SU-DHL-6 (cell line): ENCODE data around the gene MAP4K5.

Experiments
- H2AFZ ChIP-seq: fragments of 200-600 bp; sonication (generic); 2 replicates; pipeline ENCODE4 v1.6.1; 2014; ENCODE audit warnings: low read depth, mild to moderate bottlenecking, moderate library complexity, mixed read lengths, antibody characterized with exemption, low read length; ENCODE audit not compliant: severe bottlenecking
- H3F3A ChIP-seq: fragments of 200-600 bp; shearing (Covaris generic); 2 replicates; pipeline ENCODE4 v1.6.0; 2016; ENCODE audit warnings: antibody characterized with exemption, mild to moderate bottlenecking; ENCODE audit not compliant: insufficient read depth
- H3K27ac ChIP-seq: fragments of 200-600 bp; sonication (generic); 2 replicates; pipeline ENCODE4 v1.5.1; 2016; ENCODE audit warnings: low read depth, mild to moderate bottlenecking, low read length, moderate library complexity, mixed read lengths
- H3K27me3 ChIP-seq: fragments of 200-600 bp; sonication (generic), shearing (Covaris generic); 2 replicates; pipeline ENCODE4 v1.6.0; 2014; ENCODE audit warnings: mild to moderate bottlenecking, low read length
- H3K36me3 ChIP-seq: fragments of 200-600 bp; sonication (generic); 2 replicates; pipeline ENCODE4 v1.6.1; 2014; ENCODE audit warnings: mild to moderate bottlenecking, low read length, mixed read lengths
- H3K4me2 ChIP-seq: fragments of 300-600, 200-600 bp; shearing (Covaris generic), sonication (generic); 2 replicates; pipeline ENCODE4 v1.6.0; 2014; ENCODE audit warnings: low read length, low read depth, mild to moderate bottlenecking; ENCODE audit not compliant: poor library complexity, severe bottlenecking
- H3K4me3 ChIP-seq: fragments of 200-600 bp; sonication (generic); 2 replicates; pipeline ENCODE4 v1.5.1; 2014; ENCODE audit warnings: antibody characterized with exemption, low read length, mild to moderate bottlenecking, mixed read lengths; ENCODE audit not compliant: insufficient read depth, poor library complexity, severe bottlenecking
- H3K79me2 ChIP-seq: fragments of 200-600 bp; sonication (generic); 2 replicates; pipeline ENCODE4 v1.6.1; 2014; ENCODE audit warnings: mild to moderate bottlenecking, low read length, moderate library complexity; ENCODE audit not compliant: insufficient read depth
- H3K9ac ChIP-seq: fragments of 200-600 bp; sonication (generic); 2 replicates; pipeline ENCODE4 v1.7.0; 2014; ENCODE audit warnings: mild to moderate bottlenecking, low read length
- H3K9me2 ChIP-seq: fragments of 200-600 bp; sonication (generic); replicated peaks from 2 replicates; pipeline ENCODE4 v1.6.1; 2014; ENCODE audit warnings: low read length; ENCODE audit not compliant: insufficient read depth
- H3K9me3 ChIP-seq: fragments of 200-600 bp; sonication (generic); 2 replicates; pipeline ENCODE4 v1.6.1; 2014; ENCODE audit warnings: low read length, mixed read lengths; ENCODE audit not compliant: insufficient read depth
- H4K20me1 ChIP-seq: fragments of 200-600 bp; sonication (generic); 2 replicates; pipeline ENCODE4 v1.6.1; 2014; ENCODE audit warnings: low read depth, mild to moderate bottlenecking, antibody characterized with exemption, low read length, moderate library complexity, mixed read lengths
- CTCF ChIP-seq: fragments of 200-600 bp; sonication (generic); IDR thresholded peaks from one replicate; pipeline ENCODE4 v1.5.1; 2017; ENCODE audit warnings: antibody characterized with exemption, mild to moderate bottlenecking, low read length, moderate library complexity; ENCODE audit not compliant: insufficient read depth, poor library complexity, severe bottlenecking
- EZH2phosphoT487 ChIP-seq: fragments of 200-600 bp; sonication (generic), shearing (Covaris generic); conservative IDR thresholded peaks from 2 replicates; pipeline ENCODE4 v1.6.1; 2018; ENCODE audit warnings: mild to moderate bottlenecking, antibody characterized with exemption, low read length, moderate library complexity, mixed read lengths

Gene MAP4K5

GRCh38 chr14:50497351-50497750 lies 35.0 kb downstream of the MAP4K5 start:
- H4K20me1 ChIP-seq = no peaks in the 10 kb centered on the region
- H3K27ac ChIP-seq = no peak overlapping the region
- H3F3A ChIP-seq = 0 out of 2 replicates have a peak, but pooled peaks cover 3% of the 10 kb centered on the region
- no peaks in the 10 kb centered on the region for H3K27me3 ChIP-seq
- no peaks in the 10 kb centered on the region; the same call in 1 of the 2 replicates for H3K79me2 ChIP-seq
- H3K36me3 ChIP-seq = no peaks in the 10 kb centered on the region
- no peak overlapping the region for H2AFZ ChIP-seq
- no peaks in the 10 kb centered on the region for H3K9me3 ChIP-seq
- no peak overlapping the region for H3K4me3 ChIP-seq
- TF ChIP-seq CTCF = no peak
- H3K4me2 ChIP-seq = no peak overlapping the region
- H3K9ac ChIP-seq = no peak overlapping the region
- no peaks in the 10 kb centered on the region for H3K9me2 ChIP-seq

DNA sequence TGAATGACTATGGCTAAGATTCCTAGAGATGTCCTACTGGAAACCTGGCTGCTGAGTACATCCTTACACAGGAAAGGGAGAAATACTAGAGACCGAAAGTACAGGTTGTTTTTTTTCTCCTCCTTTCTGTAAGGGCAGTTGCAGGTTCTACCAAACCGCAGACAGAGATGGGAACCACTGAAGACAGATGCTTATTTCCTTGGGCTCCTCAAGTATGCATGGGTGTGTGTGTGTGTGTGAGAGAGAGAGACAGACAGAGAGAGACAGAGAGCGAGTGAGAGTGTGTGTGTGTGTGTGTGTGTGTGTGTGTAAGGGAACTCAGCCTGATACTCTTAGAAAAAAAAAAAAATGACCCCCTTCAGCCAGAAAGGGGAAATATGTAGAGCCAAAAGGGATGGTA lies 42.5 kb downstream of the MAP4K5 start:
- Histone ChIP-seq H3K9me2 (no peaks in the 10 kb centered on the region), H3K27me3 (no peaks in the 10 kb centered on the region), H3K36me3 (peaks cover 7% of the 10 kb centered on the region; the same call in 1 of the 2 replicates), H2AFZ (no peak overlapping the region), H3F3A (no peaks in the 10 kb centered on the region), H3K4me3 (no peak overlapping the region), H4K20me1 (no peaks in the 10 kb centered on the region), H3K27ac (no peak overlapping the region), H3K79me2 (no peaks in the 10 kb centered on the region; the same call in 1 of the 2 replicates), H3K9me3 (no peaks in the 10 kb centered on the region), H3K9ac (no peak overlapping the region), H3K4me2 (no peak overlapping the region)
- no peak for TF ChIP-seq EZH2phosphoT487
- no peak for TF ChIP-seq CTCF

DNA sequence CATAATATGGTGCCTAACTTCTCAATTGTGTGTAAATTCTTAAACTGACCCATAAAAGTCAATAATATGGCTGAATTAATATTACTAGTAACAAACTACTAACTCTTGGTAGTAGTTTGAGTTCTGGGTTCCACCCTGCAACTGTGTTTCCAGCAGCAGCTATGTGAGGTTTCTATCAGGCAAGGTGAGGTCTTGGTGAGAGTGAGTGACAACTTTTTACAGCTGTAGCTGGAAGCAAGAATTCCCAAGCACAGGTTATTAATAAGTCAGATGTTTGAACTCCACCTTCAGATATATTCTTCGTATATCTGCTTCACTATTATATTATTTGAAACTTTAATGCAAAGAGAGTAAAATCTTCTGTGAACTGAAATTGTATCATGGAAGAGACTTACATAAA lies 43.8 kb downstream of the MAP4K5 start:
- H3K36me3 ChIP-seq = peaks cover 7% of the 10 kb centered on the region; the same call in 1 of the 2 replicates
- H3K9me3 ChIP-seq = no peaks in the 10 kb centered on the region
- H3K9ac ChIP-seq = no peak overlapping the region
- H3K27me3 ChIP-seq = no peaks in the 10 kb centered on the region
- TF ChIP-seq EZH2phosphoT487 (no peak), CTCF (no peak)
- H4K20me1 ChIP-seq = no peaks in the 10 kb centered on the region
- no peaks in the 10 kb centered on the region for H3F3A ChIP-seq
- no peaks in the 10 kb centered on the region for H3K9me2 ChIP-seq
- no peaks in the 10 kb centered on the region; the same call in 1 of the 2 replicates for H3K79me2 ChIP-seq
- no peak overlapping the region for H3K4me2 ChIP-seq
- no peak overlapping the region for H2AFZ ChIP-seq
- no peak overlapping the region for H3K27ac ChIP-seq
- no peak overlapping the region for H3K4me3 ChIP-seq
